Thymus (tissue), 11 donors: Measurements from ENCODE around the gene SAG. TPM values are rescaled to one million over a fixed set of nuclear protein-coding genes. Genes with fewer than 3 reads are reported as not detected.

Experiments
- DNase-seq, 9 donors: peaks; one replicate each; pipeline ENCODE4 v3.0.0-alpha.2; 2013; ENCODE audit warnings: low spot score in 9 of 9, low read depth in 6 of 9, missing footprints in 1 of 9
- H3K27ac ChIP-seq, 2 donors: one replicate each; pipeline ENCODE4 v1.5.1; 2013; ENCODE audit warnings: control low read depth in 1 of 2, low read depth in 1 of 2, low read length in 1 of 2, mild to moderate bottlenecking in 1 of 2, moderate library complexity in 1 of 2
- H3K27me3 ChIP-seq, 2 donors: one replicate each; pipeline ENCODE4 v1.5.1; 2013; ENCODE audit warnings: low read length in 1 of 2; ENCODE audit not compliant: control insufficient read depth in 2 of 2, insufficient read depth in 1 of 2
- H3K36me3 ChIP-seq, 2 donors: one replicate each; pipeline ENCODE4 v1.5.1; 2013; ENCODE audit warnings: low read length in 1 of 2, mild to moderate bottlenecking in 1 of 2, moderate library complexity in 1 of 2; ENCODE audit not compliant: control insufficient read depth in 2 of 2, insufficient read depth in 2 of 2
- H3K4me1 ChIP-seq, 2 donors: one replicate each; pipeline ENCODE4 v1.5.1; 2013; ENCODE audit warnings: low read length in 2 of 2; ENCODE audit not compliant: control insufficient read depth in 2 of 2, insufficient read depth in 2 of 2
- H3K4me3 ChIP-seq, 2 donors: one replicate each; pipeline ENCODE4 v1.5.1; 2013; ENCODE audit warnings: low read length in 2 of 2, control low read depth in 1 of 2, mild to moderate bottlenecking in 1 of 2
- H3K9me3 ChIP-seq, 2 donors: one replicate each; pipeline ENCODE4 v1.5.1; 2013; ENCODE audit warnings: low read length in 1 of 2, mild to moderate bottlenecking in 1 of 2; ENCODE audit not compliant: control insufficient read depth in 2 of 2, insufficient read depth in 1 of 2
- WGBS: extraction: QIAGEN DNeasy Blood & Tissue Kit; methylation state at CpG from one replicate; pipeline ENCODE4 v1.1.7; 2013; 5-methylcytosine and 5-hydroxymethylcytosine counted together
- polyA plus RNA-seq: library from polyadenylated mRNA; stranded (reverse); fragments of 200-250 nt; gene quantifications from one replicate; pipeline ENCODE4 v1.2.3, GENCODE V29; 2013
- total RNA-seq: library from RNA; stranded (reverse); fragments of 120-200 nt; gene quantifications from one replicate; pipeline ENCODE4 v1.2.4, GENCODE V29; 2013
- donor health status: healthy.

Gene SAG
- total and polyA plus RNA-seq, 2 donors = 0.32 to 0.61 TPM

DNA sequence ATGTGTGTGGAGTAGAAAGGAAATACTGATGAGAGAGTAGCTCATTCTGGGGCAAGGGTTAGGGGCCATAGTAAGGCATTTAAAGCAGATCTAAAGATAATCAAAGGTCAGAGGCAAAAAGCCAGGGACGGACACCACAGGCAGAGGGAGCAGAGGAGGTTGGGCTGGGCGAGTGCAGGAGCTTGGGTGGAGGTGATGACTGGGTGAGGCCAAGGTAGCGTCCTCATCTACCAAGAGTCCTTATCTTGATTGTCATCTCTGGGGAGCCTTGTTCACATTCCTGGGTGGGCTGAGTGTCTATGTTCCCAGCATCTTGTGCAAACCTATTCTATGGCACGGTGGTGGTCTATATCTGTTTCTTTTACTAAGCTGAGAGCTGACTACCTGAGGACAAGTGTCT, 26.1 kb upstream of the SAG start:
- Histone ChIP-seq H3K27me3 (no peaks in the 10 kb centered on the region), H3K9me3 (no peaks in the 10 kb centered on the region), H3K4me1 (no peaks in the 10 kb centered on the region), H3K36me3 (peaks cover 57 to 93% of the 10 kb centered on the region in 2 donors), H3K27ac (no peak overlapping the region), H3K4me3 (no peak overlapping the region)
- WGBS = 97% methylated on average over 4 of the region's 4 CpGs
- no peak for DNase-seq

DNA sequence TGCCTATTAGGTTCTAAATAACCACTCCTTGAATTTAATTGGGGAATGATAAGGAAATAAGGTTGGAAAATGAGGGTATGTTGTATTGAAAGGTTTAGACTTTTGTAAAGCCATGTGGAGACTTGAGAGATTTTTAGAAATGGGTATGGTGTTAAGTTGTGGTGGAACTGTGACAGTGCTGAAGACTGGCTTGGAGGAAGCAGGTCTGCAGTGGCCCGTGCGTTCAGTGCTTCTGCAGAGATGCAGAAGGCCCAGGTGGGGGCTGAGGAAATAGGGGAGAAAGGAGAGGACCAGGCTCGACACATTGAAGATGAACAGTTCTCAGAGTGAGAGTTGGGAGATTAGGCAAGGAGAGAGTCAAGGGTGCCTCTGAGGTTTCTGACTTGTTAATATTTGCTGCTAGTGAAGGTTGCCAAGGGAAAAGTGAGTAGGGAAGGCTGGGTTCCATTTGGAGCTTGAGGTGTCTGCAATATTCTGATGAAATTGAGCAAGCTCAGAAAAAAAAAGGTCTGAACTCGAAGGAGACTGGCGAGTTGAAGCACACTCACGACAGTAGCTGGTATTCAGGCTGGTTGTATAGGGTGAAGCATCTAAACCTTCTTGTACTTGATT, 25.5 kb upstream of the SAG start:
- H3K9me3 ChIP-seq = no peaks in the 10 kb centered on the region
- H3K4me3 ChIP-seq = no peak overlapping the region
- peaks cover 61 to 92% of the 10 kb centered on the region in 2 donors for H3K36me3 ChIP-seq
- no peaks in the 10 kb centered on the region for H3K4me1 ChIP-seq
- DNase-seq = no peak
- H3K27ac ChIP-seq = no peak overlapping the region
- WGBS = 97% methylated on average over 6 of the region's 6 CpGs
- H3K27me3 ChIP-seq = no peaks in the 10 kb centered on the region

DNA sequence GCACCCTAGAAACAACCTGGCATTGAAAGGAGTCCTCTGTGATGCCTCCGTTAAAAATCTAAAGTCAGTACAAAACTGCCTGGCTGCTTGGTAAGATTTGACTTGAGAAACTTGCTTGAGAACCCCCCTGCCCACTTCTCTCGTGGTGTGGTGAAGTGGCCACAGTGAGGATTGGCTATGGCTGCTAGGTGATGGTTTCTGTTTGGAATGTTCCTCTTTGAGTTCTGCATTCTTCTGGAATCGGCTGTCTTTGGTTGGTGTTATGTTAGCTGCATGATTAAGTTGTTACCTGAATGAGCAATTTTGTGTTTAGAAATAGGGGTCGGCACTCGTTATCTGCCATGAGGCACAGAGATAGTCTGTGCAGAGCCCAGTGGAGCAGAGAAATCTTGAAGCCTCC, 21.7 kb upstream of the SAG start:
- no peaks in the 10 kb centered on the region for H3K4me1 ChIP-seq
- no peak overlapping the region for H3K4me3 ChIP-seq
- 96% methylated on average over 5 of the region's 5 CpGs for WGBS
- no peaks in the 10 kb centered on the region for H3K9me3 ChIP-seq
- H3K27ac ChIP-seq = no peak overlapping the region
- H3K27me3 ChIP-seq = no peaks in the 10 kb centered on the region
- no peak for DNase-seq
- H3K36me3 ChIP-seq = peaks cover 74 to 86% of the 10 kb centered on the region in 2 donors

DNA sequence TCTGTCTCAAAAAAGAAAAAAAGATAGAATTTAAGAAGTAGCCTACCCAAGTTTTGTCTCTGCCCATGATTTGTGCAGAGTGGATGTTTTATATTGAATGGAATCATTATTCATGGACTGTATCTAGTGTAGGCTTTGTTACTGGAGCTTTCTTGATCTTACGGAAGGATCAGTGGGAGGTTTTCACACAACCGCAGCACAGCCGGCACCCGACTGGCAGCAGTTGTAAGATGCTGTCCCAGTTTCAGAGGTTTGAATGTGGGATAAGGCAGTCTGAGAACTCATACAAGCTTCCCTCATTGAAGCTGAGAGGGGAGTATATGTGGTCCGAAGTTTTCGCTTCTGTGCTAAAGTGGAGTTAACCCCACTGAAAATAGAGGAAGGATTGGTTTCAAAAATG, 19.7 kb upstream of the SAG start:
- no peak overlapping the region for H3K4me3 ChIP-seq
- H3K4me1 ChIP-seq = no peaks in the 10 kb centered on the region
- WGBS = 98% methylated on average over 6 of the region's 6 CpGs
- no peaks in the 10 kb centered on the region for H3K9me3 ChIP-seq
- H3K27me3 ChIP-seq = no peaks in the 10 kb centered on the region
- DNase-seq = no peak
- H3K36me3 ChIP-seq = peaks cover 79 to 86% of the 10 kb centered on the region in 2 donors
- no peak overlapping the region for H3K27ac ChIP-seq

DNA sequence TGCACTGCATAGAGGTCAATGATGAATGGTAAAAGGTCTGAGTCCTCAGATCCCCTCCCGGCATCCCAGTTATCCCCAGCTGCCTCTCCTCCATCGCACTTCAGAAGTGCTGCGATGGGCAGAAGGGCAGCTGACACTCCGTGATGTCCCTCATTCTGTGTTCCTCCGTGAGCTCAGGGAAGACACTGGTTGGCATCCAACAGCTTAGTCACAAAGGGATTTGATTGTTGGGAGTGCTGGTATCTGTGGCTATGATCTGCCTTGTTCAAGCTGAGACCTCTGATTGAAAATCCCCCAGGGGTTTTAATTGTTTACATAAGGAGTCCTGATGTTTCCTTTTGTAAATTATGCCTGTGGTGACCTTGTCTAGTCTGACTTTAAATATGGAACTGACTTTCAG, 19.0 kb upstream of the SAG start:
- no peak overlapping the region for H3K4me3 ChIP-seq
- H3K27ac ChIP-seq = no peak overlapping the region
- DNase-seq = no peak
- 97% methylated on average over 5 of the region's 5 CpGs for WGBS
- H3K36me3 ChIP-seq = peaks cover 83 to 87% of the 10 kb centered on the region in 2 donors
- no peaks in the 10 kb centered on the region for H3K4me1 ChIP-seq
- no peaks in the 10 kb centered on the region for H3K9me3 ChIP-seq
- no peaks in the 10 kb centered on the region for H3K27me3 ChIP-seq

DNA sequence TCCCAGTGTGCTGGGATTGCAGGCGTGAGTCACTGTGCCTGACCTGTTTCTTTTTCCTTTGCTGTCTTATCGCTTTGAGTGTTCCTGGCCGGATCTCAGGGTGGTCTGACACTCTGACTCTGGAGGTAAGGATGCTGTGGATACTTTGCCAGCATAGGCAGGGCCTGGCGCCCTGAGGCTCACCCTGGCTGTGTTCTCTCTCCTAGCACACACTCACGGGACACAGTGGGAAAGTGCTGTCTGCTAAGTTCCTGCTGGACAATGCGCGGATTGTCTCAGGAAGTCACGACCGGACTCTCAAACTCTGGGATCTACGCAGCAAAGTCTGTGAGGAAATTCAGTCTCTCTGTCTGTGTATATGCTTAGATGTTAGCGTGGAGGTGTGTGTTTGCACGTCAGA, 18.0 kb upstream of the SAG start:
- Histone ChIP-seq H3K27ac (no peak overlapping the region), H3K36me3 (peaks cover 90 to 92% of the 10 kb centered on the region in 2 donors)

DNA sequence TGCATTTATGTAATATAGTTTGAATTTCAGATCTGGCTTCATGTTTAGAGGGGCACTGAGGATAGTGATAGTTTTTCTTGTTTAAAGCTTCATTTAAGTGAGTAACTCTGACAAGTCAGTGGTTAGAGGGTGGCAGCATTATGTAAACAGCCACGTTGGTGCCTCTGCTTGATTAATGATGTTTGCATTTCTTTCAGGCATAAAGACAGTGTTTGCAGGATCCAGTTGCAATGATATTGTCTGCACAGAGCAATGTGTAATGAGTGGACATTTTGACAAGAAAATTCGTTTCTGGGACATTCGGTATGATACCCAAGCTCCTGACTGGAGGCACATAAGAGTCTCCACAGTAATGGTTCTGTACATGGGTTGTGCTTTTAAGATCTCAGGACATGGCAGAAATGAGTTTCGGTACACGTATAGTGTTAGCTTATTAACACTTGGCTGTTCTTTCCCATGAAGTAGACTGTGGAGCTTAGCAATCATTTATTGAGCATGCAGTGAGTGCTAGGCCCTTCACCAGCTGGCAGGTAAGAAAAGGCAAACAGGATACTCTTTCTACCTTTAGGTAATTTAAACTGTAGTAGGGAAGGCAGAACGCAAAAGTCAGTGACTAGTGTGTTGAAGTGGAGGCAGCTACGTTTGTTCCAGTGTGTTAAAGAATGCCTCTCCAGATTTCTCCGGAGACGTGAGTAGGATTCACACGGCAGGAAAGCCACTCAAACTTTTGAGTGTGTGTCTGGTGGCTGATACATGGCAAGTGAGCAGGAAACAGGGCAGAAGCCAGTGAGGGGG, 17.4 kb upstream of the SAG start:
- Histone ChIP-seq H3K27ac (no peak overlapping the region), H3K4me3 (no peak overlapping the region), H3K27me3 (no peaks in the 10 kb centered on the region), H3K9me3 (no peaks in the 10 kb centered on the region), H3K36me3 (peaks cover 90 to 92% of the 10 kb centered on the region in 2 donors), H3K4me1 (no peaks in the 10 kb centered on the region)
- 93% methylated on average over 10 of the region's 10 CpGs for WGBS
- DNase-seq = no peak

More for the DNA sequence above, 18.0 kb upstream of the SAG start:
- WGBS = 96% methylated on average over 12 of the region's 12 CpGs
- Histone ChIP-seq H3K9me3 (no peaks in the 10 kb centered on the region), H3K4me1 (no peaks in the 10 kb centered on the region), H3K4me3 (no peak overlapping the region), H3K27me3 (no peaks in the 10 kb centered on the region)
- no peak for DNase-seq

DNA sequence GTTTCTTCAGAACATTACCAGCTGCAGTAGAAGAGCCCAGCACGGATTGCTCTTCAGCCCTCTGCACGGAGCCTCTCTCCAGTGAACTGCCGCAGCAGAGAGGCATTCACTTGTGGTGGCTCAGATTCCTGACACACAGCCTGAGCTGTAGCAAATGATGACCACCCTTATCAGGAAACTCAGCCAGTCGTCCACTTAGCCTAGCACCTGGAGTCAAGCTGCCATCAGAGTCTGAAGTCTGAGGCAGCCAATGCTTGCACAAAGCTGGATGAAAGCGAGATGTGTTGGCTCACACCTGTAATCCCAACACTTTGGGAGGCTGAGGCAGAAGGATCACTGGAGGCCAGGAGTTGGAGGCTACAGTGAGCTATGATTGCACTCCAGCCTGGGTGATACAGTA, 11.7 kb upstream of the SAG start:
- Histone ChIP-seq H3K27me3 (no peaks in the 10 kb centered on the region), H3K4me1 (no peaks in the 10 kb centered on the region), H3K4me3 (no peak overlapping the region), H3K9me3 (no peaks in the 10 kb centered on the region), H3K27ac (no peak overlapping the region), H3K36me3 (peaks cover 50 to 58% of the 10 kb centered on the region in 2 donors)
- no peak for DNase-seq
- 96% methylated on average over 5 of the region's 5 CpGs for WGBS

DNA sequence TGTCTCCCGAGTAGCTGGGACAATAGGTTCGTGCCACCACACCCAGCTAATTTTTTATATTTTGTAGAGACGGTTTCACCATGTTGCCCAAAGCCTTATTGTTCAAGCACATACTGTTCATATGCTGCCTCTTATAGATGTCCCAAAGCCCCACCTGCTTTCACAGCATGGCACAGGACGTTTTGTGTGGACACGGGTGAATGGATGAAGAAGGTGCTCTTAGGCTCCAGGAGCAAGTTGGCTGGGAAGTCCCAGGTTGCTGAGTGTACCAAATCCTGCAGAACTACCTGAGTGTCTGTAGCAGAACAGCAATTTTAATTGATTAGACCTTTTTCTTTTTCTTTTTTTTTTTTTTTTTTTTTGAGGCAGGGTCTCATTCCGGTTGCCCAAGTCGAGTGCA, 10.5 kb upstream of the SAG start:
- peaks cover 38 to 46% of the 10 kb centered on the region in 2 donors for H3K36me3 ChIP-seq
- H3K4me1 ChIP-seq = no peaks in the 10 kb centered on the region
- no peaks in the 10 kb centered on the region for H3K27me3 ChIP-seq
- DNase-seq = no peak
- 95% methylated on average over 7 of the region's 7 CpGs for WGBS
- H3K27ac ChIP-seq = no peak overlapping the region
- H3K9me3 ChIP-seq = no peaks in the 10 kb centered on the region
- H3K4me3 ChIP-seq = no peak overlapping the region
